Left lung (tissue), 10 donors: ENCODE results near the gene PTPN23. TPM values are rescaled to one million over a fixed set of nuclear protein-coding genes. Genes with fewer than 3 reads are reported as not detected.
"Not testable (repeated sequence)": the region's sequence is repeated elsewhere in the genome, so short reads cannot be mapped to it uniquely, and the experiment has no call there.

Source experiments
- ATAC-seq: fragments of 200-7000 bp; cut with Tn5 transposase; one replicate; pipeline ENCODE4 v1.9.1; 2020; ENCODE audit warnings: moderate library complexity
- DNase-seq, 4 donors: peaks; one replicate each; pipeline ENCODE4 v3.0.0-alpha.2; 2013 to 2020
- H3K27ac ChIP-seq, 2 donors: fragments of 200-600 bp; sonication (generic) in 1 of 2; one replicate each; pipeline versions ENCODE4 v1.5.0 to v1.8.0; 2020 to 2021
- H3K27me3 ChIP-seq, 2 donors: fragments of 200-600 bp; sonication (generic) in 1 of 2; one replicate each; pipeline versions ENCODE4 v1.5.0 to v1.8.0; 2020 to 2021
- H3K36me3 ChIP-seq, 2 donors: fragments of 200-600 bp; sonication (generic) in 1 of 2; one replicate each; pipeline versions ENCODE4 v1.5.0 to v1.8.0; 2020 to 2021
- H3K4me1 ChIP-seq, 2 donors: fragments of 200-600 bp; one replicate each; pipeline ENCODE4 v1.8.0; 2021
- H3K4me3 ChIP-seq, 2 donors: fragments of 200-600 bp; sonication (generic) in 1 of 2; one replicate each; pipeline versions ENCODE4 v1.5.0 to v1.8.0; 2020 to 2021; ENCODE audit warnings: mild to moderate bottlenecking in 1 of 2
- H3K9me3 ChIP-seq, 2 donors: fragments of 200-600 bp; sonication (generic) in 1 of 2; one replicate each; pipeline versions ENCODE4 v1.5.0 to v1.8.0; 2020 to 2021
- intact Hi-C, 2 donors: fragments of 100-400 bp; cut with DNase I; formaldehyde crosslinking; loops; one replicate each; pipeline versions ENCODE4 v1.11.2 to v1.14.2; 2022
- polyA plus RNA-seq, 6 donors: library from polyadenylated mRNA; unstranded; fragments of 120-200 nt; gene quantifications; one replicate each; pipeline ENCODE4 v1.2.1, GENCODE V29; 2013; ENCODE audit not compliant: insufficient read length in 6 of 6
- total RNA-seq, 2 donors: library from RNA; stranded (reverse); fragmentation: NEBNext Ultra II Directional; extraction: Animal tissue kit (Norgen Biotek cat#: 25700); gene quantifications; one replicate each; pipeline ENCODE4 v1.2.1, GENCODE V29; 2021
- TF ChIP-seq, protein P1 (sequence below), 2 donors: fragments of 200-600 bp; sonication (generic) in 1 of 2; IDR thresholded peaks; one replicate each; pipeline versions ENCODE4 v1.5.0 to v1.8.0; 2021; ENCODE audit warnings: antibody characterized with exemption in 2 of 2
- donor health status: DM: no; HTN: yes; CAD: no.
- donor health status: DM: no; HTN: no; CAD: no.

Gene PTPN23
- total and polyA plus RNA-seq, 8 donors: 19.9 to 53.5 (median 25.6) TPM

DNA sequence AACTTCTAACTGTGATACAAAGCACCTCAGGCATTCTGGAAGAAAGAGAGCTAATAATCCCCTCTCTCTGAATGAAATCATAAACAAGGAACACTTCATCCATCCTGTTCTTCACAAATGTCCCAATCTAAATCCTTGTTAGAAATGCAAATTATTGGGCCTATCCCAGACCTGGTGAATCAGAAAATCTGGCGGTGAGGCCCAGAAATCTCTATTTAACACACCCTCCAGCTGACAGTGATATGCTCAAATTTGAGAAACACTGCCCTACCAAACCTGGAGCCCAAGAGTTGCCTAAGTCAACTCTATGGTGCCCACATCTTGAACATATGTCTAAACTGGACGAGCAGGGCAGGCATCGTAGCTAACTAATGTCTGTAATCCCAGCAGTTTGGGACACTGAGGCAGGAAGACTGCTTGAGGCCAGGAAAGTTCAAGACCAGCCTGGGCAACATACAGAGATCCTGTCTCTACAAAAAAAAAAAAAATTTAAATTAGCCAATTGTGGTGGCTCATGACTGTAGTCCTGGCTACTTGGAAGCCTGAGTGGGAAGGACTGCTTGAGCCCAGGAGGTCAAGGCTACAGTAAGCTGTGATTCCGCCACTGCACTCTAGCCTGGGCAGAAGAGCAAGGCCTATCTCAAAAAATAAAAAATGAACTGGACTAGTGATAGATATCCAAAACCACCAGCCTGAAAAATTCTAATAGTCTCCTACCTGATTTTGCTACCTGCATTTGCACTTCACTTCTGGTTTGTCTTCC, 71.8 kb downstream of the PTPN23 start:
- TF ChIP-seq, protein P1, sequence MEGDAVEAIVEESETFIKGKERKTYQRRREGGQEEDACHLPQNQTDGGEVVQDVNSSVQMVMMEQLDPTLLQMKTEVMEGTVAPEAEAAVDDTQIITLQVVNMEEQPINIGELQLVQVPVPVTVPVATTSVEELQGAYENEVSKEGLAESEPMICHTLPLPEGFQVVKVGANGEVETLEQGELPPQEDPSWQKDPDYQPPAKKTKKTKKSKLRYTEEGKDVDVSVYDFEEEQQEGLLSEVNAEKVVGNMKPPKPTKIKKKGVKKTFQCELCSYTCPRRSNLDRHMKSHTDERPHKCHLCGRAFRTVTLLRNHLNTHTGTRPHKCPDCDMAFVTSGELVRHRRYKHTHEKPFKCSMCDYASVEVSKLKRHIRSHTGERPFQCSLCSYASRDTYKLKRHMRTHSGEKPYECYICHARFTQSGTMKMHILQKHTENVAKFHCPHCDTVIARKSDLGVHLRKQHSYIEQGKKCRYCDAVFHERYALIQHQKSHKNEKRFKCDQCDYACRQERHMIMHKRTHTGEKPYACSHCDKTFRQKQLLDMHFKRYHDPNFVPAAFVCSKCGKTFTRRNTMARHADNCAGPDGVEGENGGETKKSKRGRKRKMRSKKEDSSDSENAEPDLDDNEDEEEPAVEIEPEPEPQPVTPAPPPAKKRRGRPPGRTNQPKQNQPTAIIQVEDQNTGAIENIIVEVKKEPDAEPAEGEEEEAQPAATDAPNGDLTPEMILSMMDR (IDR thresholded peaks at IDR 0.05): no peak
- ATAC-seq (no peak), DNase-seq (no peak)
- Histone ChIP-seq H3K27me3 (no peaks in the 10 kb centered on the region), H3K4me3 (no peak overlapping the region), H3K9me3 (no peaks in the 10 kb centered on the region), H3K36me3 (no peaks in the 10 kb centered on the region), H3K27ac (no peak overlapping the region), H3K4me1 (peaks cover 0 to 11% of the 10 kb centered on the region in 2 donors)
- intact Hi-C loops: no loop called here

DNA sequence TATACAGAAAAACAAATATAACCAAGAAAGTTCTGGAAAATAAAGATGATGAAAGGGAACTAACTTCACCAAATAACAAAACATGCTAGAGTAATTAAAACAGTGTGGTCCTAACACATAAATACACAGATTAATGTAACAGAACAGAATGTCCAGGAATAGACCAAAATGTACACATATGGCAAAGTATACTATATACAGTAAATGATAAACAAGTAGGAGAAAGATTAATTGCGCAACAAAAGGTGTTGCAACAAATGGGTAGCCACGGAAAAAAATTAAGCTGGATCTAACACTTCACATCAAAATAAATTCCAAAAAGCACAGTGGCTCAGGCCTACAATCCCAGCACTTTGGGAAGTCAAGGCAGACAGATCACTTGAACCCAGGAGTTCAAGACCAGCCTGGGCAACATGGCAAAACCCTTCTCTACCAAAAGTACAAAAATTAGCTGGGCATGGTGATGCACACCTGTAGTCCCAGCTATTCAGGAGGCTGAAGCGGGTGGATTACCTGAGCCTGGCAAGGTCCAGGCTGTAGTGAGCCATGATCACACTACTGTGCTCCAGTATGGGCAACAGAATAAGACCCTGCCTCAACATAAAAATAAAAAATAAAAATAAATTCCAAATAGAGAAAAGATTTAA, 75.1 kb downstream of the PTPN23 start:
- Histone ChIP-seq H3K4me3 (no peak overlapping the region), H3K36me3 (no peaks in the 10 kb centered on the region), H3K27ac (no peak overlapping the region), H3K9me3 (peaks cover 0 to 14% of the 10 kb centered on the region in 2 donors), H3K27me3 (no peaks in the 10 kb centered on the region), H3K4me1 (peaks cover 0 to 11% of the 10 kb centered on the region in 2 donors)
- TF ChIP-seq, protein P1 (IDR thresholded peaks at IDR 0.05): no peak
- no peak for DNase-seq
- intact Hi-C loops: no loop called here
- no peak for ATAC-seq

DNA sequence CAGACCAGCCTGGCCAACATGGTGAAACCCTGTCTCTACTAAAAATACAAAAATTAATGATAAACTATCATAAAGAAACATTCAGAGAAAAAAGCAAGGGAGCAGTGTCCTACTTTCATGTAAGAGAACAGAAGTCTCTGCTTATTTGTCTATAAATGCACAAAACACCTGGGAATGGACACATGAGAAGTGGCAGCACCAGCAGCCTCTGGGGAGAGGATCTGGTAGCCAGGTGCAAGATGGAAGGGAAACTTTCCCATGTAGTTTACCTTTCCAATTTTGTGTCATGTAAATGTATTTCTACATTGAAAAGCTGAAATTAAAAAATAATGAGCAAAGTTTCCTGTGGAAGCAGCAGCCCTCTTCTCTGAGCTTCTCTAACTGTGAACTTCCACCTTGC, 76.2 kb downstream of the PTPN23 start:
- peaks cover 0 to 14% of the 10 kb centered on the region in 2 donors for H3K9me3 ChIP-seq
- H3K27ac ChIP-seq: no peak overlapping the region
- peaks cover 0 to 11% of the 10 kb centered on the region in 2 donors for H3K4me1 ChIP-seq
- H3K36me3 ChIP-seq: no peaks in the 10 kb centered on the region
- no peak overlapping the region for H3K4me3 ChIP-seq
- intact Hi-C loops: no loop called here
- ATAC-seq (no peak), DNase-seq (no peak)
- H3K27me3 ChIP-seq: no peaks in the 10 kb centered on the region
- TF ChIP-seq, protein P1 (IDR thresholded peaks at IDR 0.05): no peak

DNA sequence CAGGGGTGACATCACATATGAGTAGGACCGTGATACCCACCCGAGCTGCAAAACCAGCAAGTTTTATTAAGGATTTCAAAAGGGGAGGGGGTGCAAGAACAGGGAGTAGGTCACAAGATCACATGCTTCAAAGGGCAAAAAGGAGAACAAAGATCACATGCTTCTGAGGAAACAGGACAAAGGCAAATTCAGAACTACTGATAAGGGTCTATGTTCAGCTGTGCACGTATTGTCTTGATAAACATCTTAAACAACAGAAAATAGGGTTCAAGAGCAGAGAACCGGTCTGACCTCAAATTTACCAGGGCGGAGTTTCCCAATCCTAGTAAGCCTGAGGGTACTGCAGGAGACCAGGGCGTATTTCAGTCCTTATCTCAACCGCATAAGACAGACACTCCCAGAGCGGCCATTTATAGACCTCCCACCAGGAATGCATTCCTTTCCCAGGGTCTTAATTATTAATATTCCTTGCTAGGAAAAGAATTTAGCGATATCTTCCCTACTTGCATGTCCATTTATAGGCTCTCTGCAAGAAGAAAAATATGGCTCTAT, 78.8 kb downstream of the PTPN23 start:
- ATAC-seq, H3K36me3 ChIP-seq, DNase-seq, H3K27me3 ChIP-seq, H3K4me3 ChIP-seq, intact Hi-C loops, H3K27ac ChIP-seq: not testable (repeated sequence)
- H3K4me1 ChIP-seq: peaks cover 5 to 31% of the 10 kb centered on the region in 2 donors
- H3K9me3 ChIP-seq: peaks cover 0 to 14% of the 10 kb centered on the region in 2 donors

Other genes with a start within 250 kb of the PTPN23 start
- gene SETD2, start 216.9 kb upstream of the PTPN23 start, total RNA-seq: 10 to 100 TPM; 40.1 to 43.8 TPM
- gene SETD2, start 216.9 kb upstream of the PTPN23 start, polyA plus RNA-seq: 10 to 100 TPM; 57.2 to 68.9 (median 63.3) TPM
- 1 to 10 TPM; 8.4 to 9.5 TPM for gene KIF9, start 98.2 kb upstream of the PTPN23 start, total RNA-seq
- gene KIF9, start 98.2 kb upstream of the PTPN23 start, polyA plus RNA-seq: 10 to 100 TPM; 13.2 to 19.0 (median 14.7) TPM
- 10 to 100 TPM; 25.9 to 29.5 TPM for gene KLHL18, start 98.1 kb upstream of the PTPN23 start, total RNA-seq
- gene KLHL18, start 98.1 kb upstream of the PTPN23 start, polyA plus RNA-seq: 10 to 100 TPM; 11.9 to 16.4 (median 13.5) TPM
- gene SCAP, start 94.9 kb downstream of the PTPN23 start, total RNA-seq: 10 to 100 TPM; 68.6 to 84.3 TPM
- gene SCAP, start 94.9 kb downstream of the PTPN23 start, polyA plus RNA-seq: 10 to 100 TPM; 52.8 to 67.2 (median 58.2) TPM
- gene ELP6, start 132.7 kb downstream of the PTPN23 start, total RNA-seq: 10 to 100 TPM; 25.7 to 26.8 TPM
- gene ELP6, start 132.7 kb downstream of the PTPN23 start, polyA plus RNA-seq: 10 to 100 TPM; 43.1 to 47.5 (median 45.3) TPM
- gene CSPG5, start 197.8 kb downstream of the PTPN23 start, total RNA-seq: 10 to 100 TPM in 1 of 2 donors, 1 to 10 TPM in 1; 3.8 to 19.2 TPM
- gene CSPG5, start 197.8 kb downstream of the PTPN23 start, polyA plus RNA-seq: 1 to 10 TPM in 5 of 6 donors, under 1 TPM in 1; 0.80 to 1.4 (median 1.1) TPM